GM12878 (cell line): Measurements from ENCODE around the gene GRIK1. TPM values are rescaled to one million over a fixed set of nuclear protein-coding genes. Genes with fewer than 3 reads are reported as not detected.

Source experiments
- ATAC-seq: fragments of 200-7000 bp; cut with Tn5 transposase; 3 replicates; pipeline ENCODE4 v1.9.1; 2020; ENCODE audit warnings: mild to moderate bottlenecking, moderate library complexity
- BruUV-seq: library from RNA; stranded (reverse); fragments of 400-500 nt; replicated peaks from 2 replicates; lab custom pipeline; 2021; lab: Mats Ljungman, UMichigan
- CTCF ChIA-PET: fragments of 300-600 bp; sonication (Branson Sonifier 250); formaldehyde crosslinking; extraction: SDS; loops from one replicate; lab custom pipeline; 2021; ENCODE audit warnings: inconsistent platforms; lab: Yijun Ruan, JAX
- POLR2A ChIA-PET: fragments of 350-600 bp; formaldehyde crosslinking; extraction: SDS; loops from one replicate; lab custom pipeline; 2021; ENCODE audit warnings: inconsistent platforms; lab: Charles Lee
- RAD21 ChIA-PET: fragments of 300-600 bp; sonication (Branson Sonifier 250); formaldehyde crosslinking; loops from one replicate; lab custom pipeline; 2023; ENCODE audit warnings: antibody characterized with exemption; ENCODE audit not compliant: unreplicated experiment; lab: Charles Lee
- SMC1A ChIA-PET: fragments of 300-600 bp; sonication (Branson Sonifier 250); formaldehyde crosslinking; loops from one replicate; lab custom pipeline; 2023; ENCODE audit not compliant: unreplicated experiment, uncharacterized antibody; lab: Charles Lee
- DNase-seq: peaks from one replicate; pipeline ENCODE4 v3.0.0-alpha.2; 2011; ENCODE audit warnings: low read depth, low spot score
- FAIRE-seq: peaks from 3 replicates; lab custom pipeline; 2011; peaks lifted over from hg19 to GRCh38; lab: Jason Lieb, UNC
- H2AFZ ChIP-seq: 2 replicates; pipeline ENCODE4 v1.6.0; 2011; ENCODE audit warnings: low read depth, low read length, control low read depth; ENCODE audit not compliant: control insufficient read depth
- H3K27ac ChIP-seq: 2 replicates; pipeline ENCODE4 v1.5.1; 2011; ENCODE audit warnings: control low read depth; ENCODE audit not compliant: control insufficient read depth, insufficient read depth
- H3K27me3 ChIP-seq, 2 experiments: replicated peaks in 1 of 2; 2 replicates each; pipeline versions ENCODE4 v1.6.0 to v1.6.1; 2011; ENCODE audit warnings: low read length in 1 of 2; ENCODE audit not compliant: control insufficient read depth in 2 of 2, insufficient read depth in 2 of 2
- H3K36me3 ChIP-seq, 2 experiments: 2 replicates each; pipeline ENCODE4 v1.5.1; 2011; ENCODE audit warnings: low read length in 1 of 2; ENCODE audit not compliant: control insufficient read depth in 2 of 2, insufficient read depth in 2 of 2
- H3K4me1 ChIP-seq: 2 replicates; pipeline ENCODE4 v1.6.1; 2011; ENCODE audit warnings: mild to moderate bottlenecking, low read length, moderate library complexity, mixed read lengths; ENCODE audit not compliant: control insufficient read depth, insufficient read depth
- H3K4me2 ChIP-seq: 2 replicates; pipeline ENCODE4 v1.6.0; 2011; ENCODE audit warnings: control low read depth; ENCODE audit not compliant: control insufficient read depth, insufficient read depth
- H3K4me3 ChIP-seq: fragments of 200-600 bp; sonication (generic); 2 replicates; pipeline ENCODE4 v1.5.1; 2016
- H3K79me2 ChIP-seq: 2 replicates; pipeline ENCODE4 v1.6.0; 2011; ENCODE audit warnings: low read length; ENCODE audit not compliant: control insufficient read depth, insufficient read depth
- H3K9ac ChIP-seq: 2 replicates; pipeline ENCODE4 v1.8.0; 2011; ENCODE audit warnings: low read length, control low read depth, mixed read lengths; ENCODE audit not compliant: control insufficient read depth, insufficient read depth
- H3K9me3 ChIP-seq: replicated peaks from 3 replicates; pipeline ENCODE4 v1.5.1; 2011; ENCODE audit warnings: mild to moderate bottlenecking, low read length; ENCODE audit not compliant: control insufficient read depth, insufficient read depth
- H4K20me1 ChIP-seq: 2 replicates; pipeline ENCODE4 v1.6.0; 2011; ENCODE audit not compliant: control insufficient read depth, insufficient read depth
- BCL11A ChIP-seq: IDR thresholded peaks from 2 replicates; pipeline ENCODE4 v1.6.1; 2011; ENCODE audit warnings: low read depth, low read length
- JUNB ChIP-seq: IDR thresholded peaks from 2 replicates; pipeline ENCODE4 v1.6.1; 2016; ENCODE audit warnings: antibody characterized with exemption, mild to moderate bottlenecking
- NFYB ChIP-seq: IDR thresholded peaks from 2 replicates; pipeline ENCODE4 v1.6.1; 2011; ENCODE audit warnings: low read depth, mild to moderate bottlenecking, low read length, improper control_type of control experiment, moderate library complexity; ENCODE audit not compliant: insufficient read depth
- NR2F1 ChIP-seq: fragments of 450-650 bp; conservative IDR thresholded peaks from 2 replicates; pipeline ENCODE4 v1.6.1; 2017; ENCODE audit warnings: mild to moderate bottlenecking
- POLR2AphosphoS2 ChIP-seq: IDR thresholded peaks from 2 replicates; pipeline ENCODE4 v1.6.1; 2011; ENCODE audit warnings: low read depth, mild to moderate bottlenecking, low read length, improper control_type of control experiment, moderate library complexity
- RBBP5 ChIP-seq: fragments of 200-600 bp; sonication (generic); conservative IDR thresholded peaks from 2 replicates; pipeline ENCODE4 v1.6.1; 2016
- ZNF384 ChIP-seq: IDR thresholded peaks from 2 replicates; pipeline ENCODE4 v1.6.1; 2012; ENCODE audit warnings: low read depth, mild to moderate bottlenecking, low read length, improper control_type of control experiment, borderline replicate concordance
- ZZZ3 ChIP-seq: IDR thresholded peaks from 2 replicates; pipeline ENCODE4 v1.6.1; 2011; ENCODE audit warnings: low read depth; ENCODE audit not compliant: control insufficient read depth, insufficient read length
- WGBS: methylation state at CpG from one replicate; pipeline ENCODE4 v1.1.6; 2016; ENCODE audit warnings: low lambda C conversion rate; ENCODE audit not compliant: insufficient replicate concordance, insufficient coverage; ENCODE audit errors: missing lambda C conversion rate; 5-methylcytosine and 5-hydroxymethylcytosine counted together
- in situ Hi-C: fragments of 300-500 bp; cut with MboI; formaldehyde crosslinking; loops from 9 replicates; pipeline ENCODE4 v1.14.3; 2018; ENCODE audit warnings: mixed read lengths
- intact Hi-C: fragments of 100-400 bp; cut with micrococcal nuclease; formaldehyde crosslinking; loops from one replicate; pipeline ENCODE4 v1.14.2; 2022; ENCODE audit not compliant: unreplicated experiment
- polyA plus RNA-seq, 11 experiments: library from polyadenylated mRNA; depleted of rRNA in 4 of 11; unstranded in 6 of 11; stranded (reverse) in 5 of 11; fragments of >200 nt; fragmentation: Nextera tagmentation in 4 of 11; fragmentation: Illumina TruSeq in 1 of 11; extraction: Ambion mirVana in 4 of 11; extraction: Trizol in 1 of 11; gene quantifications; 1 replicate in 1 of 11; 2 replicates in 10 of 11; pipeline versions ENCODE4 v1.2.1 to v1.2.3, GENCODE V29; 2011 to 2016; ENCODE audit warnings: inconsistent platforms in 2 of 11, missing spikeins in 2 of 11, low read depth in 1 of 11
- total RNA-seq, 4 experiments: library from RNA; depleted of rRNA in 3 of 4; stranded (reverse); fragments of >200 nt in 3 of 4; fragmentation: Illumina TruSeq in 1 of 4; extraction: Trizol in 1 of 4; gene quantifications; 2 replicates each; pipeline versions ENCODE4 v1.2.1 to v1.2.3, GENCODE V29; 2013 to 2021
- TF ChIP-seq, protein P1 (sequence below): IDR thresholded peaks from 2 replicates; pipeline ENCODE4 v1.6.1; 2012; ENCODE audit warnings: low read depth, low read length, improper control_type of control experiment
- TF ChIP-seq, protein P2 (sequence below): fragments of 450-650 bp; IDR thresholded peaks from 2 replicates; pipeline ENCODE4 v1.6.1; 2017; ENCODE audit warnings: mild to moderate bottlenecking, moderate library complexity
- TF ChIP-seq, protein P3 (sequence below): IDR thresholded peaks from 2 replicates; pipeline ENCODE4 v1.6.1; 2011; ENCODE audit warnings: borderline replicate concordance, low read depth, mild to moderate bottlenecking, moderate library complexity, mixed read lengths, low read length; ENCODE audit not compliant: insufficient read depth; ENCODE audit errors: extremely low read length
- TF ChIP-seq, protein P4 (sequence below): fragments of 450-650 bp; IDR thresholded peaks from 2 replicates; pipeline ENCODE4 v1.6.1; 2016; ENCODE audit warnings: mild to moderate bottlenecking
- TF ChIP-seq, protein P5 (sequence below), 3 experiments: IDR thresholded peaks in 2 of 3; conservative IDR thresholded peaks in 1 of 3; 2 replicates each; pipeline ENCODE4 v1.5.1; 2011; ENCODE audit warnings: low read depth in 3 of 3, low read length in 3 of 3, mild to moderate bottlenecking in 3 of 3, control low read depth in 2 of 3, moderate library complexity in 2 of 3, inconsistent platforms in 1 of 3, mixed read lengths in 1 of 3; ENCODE audit not compliant: control insufficient read depth in 2 of 3, insufficient read depth in 1 of 3; ENCODE audit errors: extremely low read depth in 1 of 3
- TF ChIP-seq, protein P6 (sequence below): IDR thresholded peaks from 2 replicates; pipeline ENCODE4 v1.6.1; 2011; ENCODE audit warnings: low read depth, low read length, improper control_type of control experiment, borderline replicate concordance

The GRIK1 gene
- total and polyA plus RNA-seq, 10 of the 15 experiments (the other 5 are each of a cell fraction or from before 2014, with no cell fraction given): 0.05 to 0.13 (median 0.09) TPM; not detected in 7

DNA sequence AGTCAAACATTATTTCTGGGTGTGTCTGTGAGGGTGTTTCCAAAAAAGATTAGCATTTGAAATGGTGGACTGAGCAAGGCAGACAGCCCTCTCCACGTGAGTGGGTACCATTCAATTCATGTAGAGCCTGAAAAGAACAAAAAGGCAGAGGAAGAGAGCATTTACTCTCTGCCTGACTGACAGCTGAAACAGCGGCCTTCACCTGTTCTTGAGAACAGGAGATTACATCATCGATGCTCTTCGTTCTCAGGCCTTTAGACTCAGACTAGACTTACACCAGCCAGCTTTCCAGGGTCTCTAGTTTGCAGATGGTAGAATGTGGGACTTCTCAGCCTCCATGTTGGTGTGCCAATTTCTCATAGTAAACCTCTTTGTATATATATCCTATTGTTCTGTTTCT lies 338.7 kb downstream of the GRIK1 start:
- Histone ChIP-seq H3K36me3 (no peaks in the 10 kb centered on the region), H3K4me3 (no peak overlapping the region), H3K4me1 (no peaks in the 10 kb centered on the region), H2AFZ (no peak overlapping the region), H4K20me1 (no peaks in the 10 kb centered on the region), H3K9ac (no peak overlapping the region), H3K27ac (no peak overlapping the region), H3K4me2 (no peak overlapping the region), H3K27me3 (no peaks in the 10 kb centered on the region), H3K79me2 (no peaks in the 10 kb centered on the region), H3K9me3 (no peaks in the 10 kb centered on the region)
- FAIRE-seq: no peak
- ATAC-seq: no peak
- CTCF ChIA-PET: no interaction called here
- POLR2A ChIA-PET: no interaction called here
- in situ Hi-C loops: no loop called here
- SMC1A ChIA-PET: no interaction called here
- 29% methylated on average over 4 of the region's 4 CpGs for WGBS
- intact Hi-C loops: no loop called here
- RAD21 ChIA-PET: no interaction called here
- BruUV-seq: no TSS peak
- DNase-seq: no peak
- TF ChIP-seq, protein P1, sequence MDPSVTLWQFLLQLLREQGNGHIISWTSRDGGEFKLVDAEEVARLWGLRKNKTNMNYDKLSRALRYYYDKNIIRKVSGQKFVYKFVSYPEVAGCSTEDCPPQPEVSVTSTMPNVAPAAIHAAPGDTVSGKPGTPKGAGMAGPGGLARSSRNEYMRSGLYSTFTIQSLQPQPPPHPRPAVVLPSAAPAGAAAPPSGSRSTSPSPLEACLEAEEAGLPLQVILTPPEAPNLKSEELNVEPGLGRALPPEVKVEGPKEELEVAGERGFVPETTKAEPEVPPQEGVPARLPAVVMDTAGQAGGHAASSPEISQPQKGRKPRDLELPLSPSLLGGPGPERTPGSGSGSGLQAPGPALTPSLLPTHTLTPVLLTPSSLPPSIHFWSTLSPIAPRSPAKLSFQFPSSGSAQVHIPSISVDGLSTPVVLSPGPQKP: no peak
- TF ChIP-seq ZNF384: no peak
- TF ChIP-seq, protein P2, sequence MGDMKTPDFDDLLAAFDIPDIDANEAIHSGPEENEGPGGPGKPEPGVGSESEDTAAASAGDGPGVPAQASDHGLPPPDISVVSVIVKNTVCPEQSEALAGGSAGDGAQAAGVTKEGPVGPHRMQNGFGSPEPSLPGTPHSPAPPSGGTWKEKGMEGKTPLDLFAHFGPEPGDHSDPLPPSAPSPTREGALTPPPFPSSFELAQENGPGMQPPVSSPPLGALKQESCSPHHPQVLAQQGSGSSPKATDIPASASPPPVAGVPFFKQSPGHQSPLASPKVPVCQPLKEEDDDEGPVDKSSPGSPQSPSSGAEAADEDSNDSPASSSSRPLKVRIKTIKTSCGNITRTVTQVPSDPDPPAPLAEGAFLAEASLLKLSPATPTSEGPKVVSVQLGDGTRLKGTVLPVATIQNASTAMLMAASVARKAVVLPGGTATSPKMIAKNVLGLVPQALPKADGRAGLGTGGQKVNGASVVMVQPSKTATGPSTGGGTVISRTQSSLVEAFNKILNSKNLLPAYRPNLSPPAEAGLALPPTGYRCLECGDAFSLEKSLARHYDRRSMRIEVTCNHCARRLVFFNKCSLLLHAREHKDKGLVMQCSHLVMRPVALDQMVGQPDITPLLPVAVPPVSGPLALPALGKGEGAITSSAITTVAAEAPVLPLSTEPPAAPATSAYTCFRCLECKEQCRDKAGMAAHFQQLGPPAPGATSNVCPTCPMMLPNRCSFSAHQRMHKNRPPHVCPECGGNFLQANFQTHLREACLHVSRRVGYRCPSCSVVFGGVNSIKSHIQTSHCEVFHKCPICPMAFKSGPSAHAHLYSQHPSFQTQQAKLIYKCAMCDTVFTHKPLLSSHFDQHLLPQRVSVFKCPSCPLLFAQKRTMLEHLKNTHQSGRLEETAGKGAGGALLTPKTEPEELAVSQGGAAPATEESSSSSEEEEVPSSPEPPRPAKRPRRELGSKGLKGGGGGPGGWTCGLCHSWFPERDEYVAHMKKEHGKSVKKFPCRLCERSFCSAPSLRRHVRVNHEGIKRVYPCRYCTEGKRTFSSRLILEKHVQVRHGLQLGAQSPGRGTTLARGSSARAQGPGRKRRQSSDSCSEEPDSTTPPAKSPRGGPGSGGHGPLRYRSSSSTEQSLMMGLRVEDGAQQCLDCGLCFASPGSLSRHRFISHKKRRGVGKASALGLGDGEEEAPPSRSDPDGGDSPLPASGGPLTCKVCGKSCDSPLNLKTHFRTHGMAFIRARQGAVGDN: no peak
- TF ChIP-seq, protein P3, sequence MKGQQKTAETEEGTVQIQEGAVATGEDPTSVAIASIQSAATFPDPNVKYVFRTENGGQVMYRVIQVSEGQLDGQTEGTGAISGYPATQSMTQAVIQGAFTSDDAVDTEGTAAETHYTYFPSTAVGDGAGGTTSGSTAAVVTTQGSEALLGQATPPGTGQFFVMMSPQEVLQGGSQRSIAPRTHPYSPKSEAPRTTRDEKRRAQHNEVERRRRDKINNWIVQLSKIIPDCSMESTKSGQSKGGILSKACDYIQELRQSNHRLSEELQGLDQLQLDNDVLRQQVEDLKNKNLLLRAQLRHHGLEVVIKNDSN: no peak
- TF ChIP-seq JUNB: no peak
- TF ChIP-seq NR2F1: no peak
- no peak for TF ChIP-seq RBBP5
- TF ChIP-seq, protein P4, sequence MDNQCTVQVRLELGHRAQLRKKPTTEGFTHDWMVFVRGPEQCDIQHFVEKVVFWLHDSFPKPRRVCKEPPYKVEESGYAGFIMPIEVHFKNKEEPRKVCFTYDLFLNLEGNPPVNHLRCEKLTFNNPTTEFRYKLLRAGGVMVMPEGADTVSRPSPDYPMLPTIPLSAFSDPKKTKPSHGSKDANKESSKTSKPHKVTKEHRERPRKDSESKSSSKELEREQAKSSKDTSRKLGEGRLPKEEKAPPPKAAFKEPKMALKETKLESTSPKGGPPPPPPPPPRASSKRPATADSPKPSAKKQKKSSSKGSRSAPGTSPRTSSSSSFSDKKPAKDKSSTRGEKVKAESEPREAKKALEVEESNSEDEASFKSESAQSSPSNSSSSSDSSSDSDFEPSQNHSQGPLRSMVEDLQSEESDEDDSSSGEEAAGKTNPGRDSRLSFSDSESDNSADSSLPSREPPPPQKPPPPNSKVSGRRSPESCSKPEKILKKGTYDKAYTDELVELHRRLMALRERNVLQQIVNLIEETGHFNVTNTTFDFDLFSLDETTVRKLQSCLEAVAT: no peak
- TF ChIP-seq ZZZ3: no peak
- TF ChIP-seq, protein P5, sequence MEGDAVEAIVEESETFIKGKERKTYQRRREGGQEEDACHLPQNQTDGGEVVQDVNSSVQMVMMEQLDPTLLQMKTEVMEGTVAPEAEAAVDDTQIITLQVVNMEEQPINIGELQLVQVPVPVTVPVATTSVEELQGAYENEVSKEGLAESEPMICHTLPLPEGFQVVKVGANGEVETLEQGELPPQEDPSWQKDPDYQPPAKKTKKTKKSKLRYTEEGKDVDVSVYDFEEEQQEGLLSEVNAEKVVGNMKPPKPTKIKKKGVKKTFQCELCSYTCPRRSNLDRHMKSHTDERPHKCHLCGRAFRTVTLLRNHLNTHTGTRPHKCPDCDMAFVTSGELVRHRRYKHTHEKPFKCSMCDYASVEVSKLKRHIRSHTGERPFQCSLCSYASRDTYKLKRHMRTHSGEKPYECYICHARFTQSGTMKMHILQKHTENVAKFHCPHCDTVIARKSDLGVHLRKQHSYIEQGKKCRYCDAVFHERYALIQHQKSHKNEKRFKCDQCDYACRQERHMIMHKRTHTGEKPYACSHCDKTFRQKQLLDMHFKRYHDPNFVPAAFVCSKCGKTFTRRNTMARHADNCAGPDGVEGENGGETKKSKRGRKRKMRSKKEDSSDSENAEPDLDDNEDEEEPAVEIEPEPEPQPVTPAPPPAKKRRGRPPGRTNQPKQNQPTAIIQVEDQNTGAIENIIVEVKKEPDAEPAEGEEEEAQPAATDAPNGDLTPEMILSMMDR (IDR thresholded peaks at IDR 0.05 in 2 of 3, conservative IDR thresholded peaks at IDR 0.05 in 1 of 3; ENCODE audit: control insufficient read depth in 2 of 3, extremely low read depth in 1 of 3, insufficient read depth in 1 of 3, low read depth in 3 of 3, low read length in 3 of 3): no peak
- no peak for TF ChIP-seq POLR2AphosphoS2
- no peak for TF ChIP-seq BCL11A
- TF ChIP-seq, protein P6, sequence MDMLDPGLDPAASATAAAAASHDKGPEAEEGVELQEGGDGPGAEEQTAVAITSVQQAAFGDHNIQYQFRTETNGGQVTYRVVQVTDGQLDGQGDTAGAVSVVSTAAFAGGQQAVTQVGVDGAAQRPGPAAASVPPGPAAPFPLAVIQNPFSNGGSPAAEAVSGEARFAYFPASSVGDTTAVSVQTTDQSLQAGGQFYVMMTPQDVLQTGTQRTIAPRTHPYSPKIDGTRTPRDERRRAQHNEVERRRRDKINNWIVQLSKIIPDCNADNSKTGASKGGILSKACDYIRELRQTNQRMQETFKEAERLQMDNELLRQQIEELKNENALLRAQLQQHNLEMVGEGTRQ: no peak
- TF ChIP-seq NFYB: no peak
